Measurements from ENCODE around the gene CDH4.

DNA sequence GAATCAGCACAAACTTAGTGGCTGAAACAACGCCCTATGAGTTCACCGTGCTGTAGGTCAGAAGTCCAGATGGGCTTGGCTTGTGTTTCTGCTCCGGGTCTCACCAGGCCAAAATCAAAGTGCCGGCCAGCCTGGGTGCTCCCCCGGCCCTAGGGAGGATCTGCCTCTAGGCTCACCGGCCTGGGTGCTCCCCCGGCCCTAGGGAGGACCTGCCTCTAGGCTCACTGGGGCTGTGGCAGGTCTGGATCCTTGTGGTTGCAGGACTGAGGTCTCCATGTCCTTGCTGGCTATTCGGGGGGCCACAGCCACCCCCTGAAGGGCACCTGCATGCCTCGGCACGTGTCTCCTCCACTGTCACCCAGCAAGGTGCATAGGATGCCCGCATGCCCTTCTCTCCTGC is 597.3 kb downstream of the CDH4 start:
- TF ChIP-seq, protein P1, sequence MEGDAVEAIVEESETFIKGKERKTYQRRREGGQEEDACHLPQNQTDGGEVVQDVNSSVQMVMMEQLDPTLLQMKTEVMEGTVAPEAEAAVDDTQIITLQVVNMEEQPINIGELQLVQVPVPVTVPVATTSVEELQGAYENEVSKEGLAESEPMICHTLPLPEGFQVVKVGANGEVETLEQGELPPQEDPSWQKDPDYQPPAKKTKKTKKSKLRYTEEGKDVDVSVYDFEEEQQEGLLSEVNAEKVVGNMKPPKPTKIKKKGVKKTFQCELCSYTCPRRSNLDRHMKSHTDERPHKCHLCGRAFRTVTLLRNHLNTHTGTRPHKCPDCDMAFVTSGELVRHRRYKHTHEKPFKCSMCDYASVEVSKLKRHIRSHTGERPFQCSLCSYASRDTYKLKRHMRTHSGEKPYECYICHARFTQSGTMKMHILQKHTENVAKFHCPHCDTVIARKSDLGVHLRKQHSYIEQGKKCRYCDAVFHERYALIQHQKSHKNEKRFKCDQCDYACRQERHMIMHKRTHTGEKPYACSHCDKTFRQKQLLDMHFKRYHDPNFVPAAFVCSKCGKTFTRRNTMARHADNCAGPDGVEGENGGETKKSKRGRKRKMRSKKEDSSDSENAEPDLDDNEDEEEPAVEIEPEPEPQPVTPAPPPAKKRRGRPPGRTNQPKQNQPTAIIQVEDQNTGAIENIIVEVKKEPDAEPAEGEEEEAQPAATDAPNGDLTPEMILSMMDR (IDR thresholded peaks at IDR 0.05): no peak
- no peak for TF ChIP-seq ZFX (IDR thresholded peaks at IDR 0.05; ENCODE audit: borderline replicate concordance)
